Activated CD4-positive, alpha-beta T cell treated with anti-CD3 and anti-CD28 coated beads, Interleukin-2, Interleukin-4, amounts not matched to agents 100 ng/mL and 50 ng/mL, durations not matched to agents 16 hours and 8 hours (primary cell): ENCODE measurements around the gene CCL16.
"Not testable (repeated sequence)": the region's sequence is repeated elsewhere in the genome, so short reads cannot be mapped to it uniquely, and the experiment has no call there.

Source experiments
- DNase-seq: peaks from one replicate; pipeline ENCODE4 v3.0.0-alpha.2; 2020; ENCODE audit warnings: low spot score

The CCL16 gene

GRCh38 chr17:35984140-35984539 is 2.8 kb upstream of the CCL16 start:
- DNase-seq: no peak

- DNase-seq: no peak
Observed at GRCh38 chr17:35982409-35983191, 1.3 kb upstream of the CCL16 start.

- DNase-seq: no peak
Observed at GRCh38 chr17:35981908-35982330, 622 bp upstream of the CCL16 start.

- no peak for DNase-seq
Observed at GRCh38 chr17:35978346-35978745, 3.0 kb downstream of the CCL16 start.

GRCh38 chr17:35977509-35977908 is 3.8 kb downstream of the CCL16 start:
- no peak for DNase-seq

GRCh38 chr17:35973333-35974260 is 7.7 kb downstream of the CCL16 start:
- DNase-seq: no peak

- DNase-seq: no peak
Observed at GRCh38 chr17:35972945-35973332, 8.4 kb downstream of the CCL16 start.

GRCh38 chr17:35972535-35972934 is 8.8 kb downstream of the CCL16 start:
- no peak for DNase-seq

GRCh38 chr17:35972066-35972465 is 9.2 kb downstream of the CCL16 start:
- DNase-seq: no peak

GRCh38 chr17:35969558-35970380 is 11.5 kb downstream of the CCL16 start:
- DNase-seq: peak; percentile 85

GRCh38 chr17:35968520-35969054 is 12.7 kb downstream of the CCL16 start:
- DNase-seq: no peak

GRCh38 chr17:35965272-35965671 is 16.0 kb downstream of the CCL16 start:
- peak; percentile 30 for DNase-seq

GRCh38 chr17:35963663-35964062 is 17.6 kb downstream of the CCL16 start:
- DNase-seq: no peak

GRCh38 chr17:35953720-35954119 is 27.6 kb downstream of the CCL16 start:
- no peak for DNase-seq

- no peak for DNase-seq
Observed at GRCh38 chr17:35949401-35949800, 31.9 kb downstream of the CCL16 start.

- DNase-seq: no peak
Observed at GRCh38 chr17:35948092-35948491, 33.2 kb downstream of the CCL16 start.

GRCh38 chr17:35947156-35947585 is 34.1 kb downstream of the CCL16 start:
- DNase-seq: peak; percentile 57

- no peak for DNase-seq
Observed at GRCh38 chr17:35944151-35944550, 37.1 kb downstream of the CCL16 start.

- no peak for DNase-seq
Observed at GRCh38 chr17:35943537-35943936, 37.8 kb downstream of the CCL16 start, which contains the start of gene LYZL6. Gene LYZL6 (minus strand): TSS chr17:35943713. CDS start chr17:35939356, 4,357 bp downstream.

- DNase-seq: no peak
Observed at GRCh38 chr17:35942588-35943186, 38.6 kb downstream of the CCL16 start.

- not testable (repeated sequence) for DNase-seq
Observed at GRCh38 chr17:35938492-35938891, 42.8 kb downstream of the CCL16 start.
